22Rv1 (cell line): ENCODE results near the gene FILIP1.
A peak's percentile ranks its signal among the peaks of the same experiment; 100 is the strongest.

Source experiments
- ZFX ChIP-seq: fragments of 450-650 bp; IDR thresholded peaks from 2 replicates; pipeline ENCODE4 v1.6.1; 2017; ENCODE audit warnings: antibody characterized with exemption, borderline replicate concordance
- TF ChIP-seq, protein P1 (sequence below): fragments of 450-650 bp; IDR thresholded peaks from 2 replicates; pipeline ENCODE4 v1.5.1; 2017; ENCODE audit warnings: mild to moderate bottlenecking

DNA sequence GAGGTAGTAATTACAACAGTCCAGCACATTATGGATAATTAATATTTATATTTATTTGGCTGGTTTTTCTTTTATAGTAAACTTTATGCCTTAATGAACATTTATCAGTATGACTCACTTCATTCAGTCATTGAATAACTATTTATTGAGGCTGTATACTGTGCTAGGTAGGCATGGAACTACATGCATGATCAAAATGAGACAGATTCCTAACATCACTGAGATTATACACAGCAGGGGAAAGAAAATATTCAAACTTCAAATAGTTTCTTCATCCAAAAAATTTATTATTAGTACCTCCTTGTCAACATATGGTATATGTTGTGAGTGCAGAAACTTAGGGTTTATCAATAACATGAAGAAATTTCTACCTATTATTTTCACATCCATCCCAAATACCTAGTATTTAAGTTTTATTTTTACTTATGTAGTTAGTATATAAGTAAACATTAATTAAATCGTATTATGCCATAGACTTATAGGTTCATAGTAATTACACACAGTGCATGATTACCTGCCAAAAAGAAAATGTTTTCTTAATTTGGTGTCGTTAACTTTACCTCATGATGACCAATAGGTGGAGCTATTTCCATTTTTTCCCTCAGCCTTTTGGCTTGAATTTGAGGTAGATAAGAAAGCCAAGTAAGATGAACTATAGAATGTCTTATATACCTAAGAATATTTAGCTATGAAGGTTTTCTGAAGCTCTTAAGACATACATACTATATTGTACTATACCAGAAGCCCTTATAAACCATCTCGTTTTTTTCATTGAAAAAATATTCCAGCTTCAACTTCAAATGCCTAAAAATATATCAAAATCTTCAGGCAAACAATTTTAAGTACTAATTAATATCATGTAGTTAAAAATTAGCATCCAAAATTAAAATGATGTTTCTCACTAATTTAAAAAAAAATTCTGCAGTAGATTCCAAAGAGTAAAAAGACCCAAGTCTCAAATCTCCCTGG, 196.5 kb downstream of the FILIP1 start:
- TF ChIP-seq, protein P1, sequence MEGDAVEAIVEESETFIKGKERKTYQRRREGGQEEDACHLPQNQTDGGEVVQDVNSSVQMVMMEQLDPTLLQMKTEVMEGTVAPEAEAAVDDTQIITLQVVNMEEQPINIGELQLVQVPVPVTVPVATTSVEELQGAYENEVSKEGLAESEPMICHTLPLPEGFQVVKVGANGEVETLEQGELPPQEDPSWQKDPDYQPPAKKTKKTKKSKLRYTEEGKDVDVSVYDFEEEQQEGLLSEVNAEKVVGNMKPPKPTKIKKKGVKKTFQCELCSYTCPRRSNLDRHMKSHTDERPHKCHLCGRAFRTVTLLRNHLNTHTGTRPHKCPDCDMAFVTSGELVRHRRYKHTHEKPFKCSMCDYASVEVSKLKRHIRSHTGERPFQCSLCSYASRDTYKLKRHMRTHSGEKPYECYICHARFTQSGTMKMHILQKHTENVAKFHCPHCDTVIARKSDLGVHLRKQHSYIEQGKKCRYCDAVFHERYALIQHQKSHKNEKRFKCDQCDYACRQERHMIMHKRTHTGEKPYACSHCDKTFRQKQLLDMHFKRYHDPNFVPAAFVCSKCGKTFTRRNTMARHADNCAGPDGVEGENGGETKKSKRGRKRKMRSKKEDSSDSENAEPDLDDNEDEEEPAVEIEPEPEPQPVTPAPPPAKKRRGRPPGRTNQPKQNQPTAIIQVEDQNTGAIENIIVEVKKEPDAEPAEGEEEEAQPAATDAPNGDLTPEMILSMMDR, result peak; percentile 84
- TF ChIP-seq ZFX, result no peak
